A673 (cell line): ENCODE results near the gene CBLB.

Experiments
- EZH2 ChIP-seq: fragments of 200-600 bp; sonication (generic); IDR thresholded peaks from 2 replicates; pipeline ENCODE4 v1.6.1; 2017; ENCODE audit warnings: borderline replicate concordance, low read depth, mild to moderate bottlenecking, mixed read lengths, antibody characterized with exemption, low read length; ENCODE audit not compliant: poor library complexity, severe bottlenecking
- TF ChIP-seq, protein P1 (sequence below): fragments of 300-800, 200-600 bp; sonication (generic); conservative IDR thresholded peaks from 2 replicates; pipeline ENCODE4 v1.5.1; 2017; ENCODE audit warnings: low read depth, mild to moderate bottlenecking, antibody characterized with exemption, low read length, moderate library complexity, mixed read lengths

- TF ChIP-seq, protein P1, sequence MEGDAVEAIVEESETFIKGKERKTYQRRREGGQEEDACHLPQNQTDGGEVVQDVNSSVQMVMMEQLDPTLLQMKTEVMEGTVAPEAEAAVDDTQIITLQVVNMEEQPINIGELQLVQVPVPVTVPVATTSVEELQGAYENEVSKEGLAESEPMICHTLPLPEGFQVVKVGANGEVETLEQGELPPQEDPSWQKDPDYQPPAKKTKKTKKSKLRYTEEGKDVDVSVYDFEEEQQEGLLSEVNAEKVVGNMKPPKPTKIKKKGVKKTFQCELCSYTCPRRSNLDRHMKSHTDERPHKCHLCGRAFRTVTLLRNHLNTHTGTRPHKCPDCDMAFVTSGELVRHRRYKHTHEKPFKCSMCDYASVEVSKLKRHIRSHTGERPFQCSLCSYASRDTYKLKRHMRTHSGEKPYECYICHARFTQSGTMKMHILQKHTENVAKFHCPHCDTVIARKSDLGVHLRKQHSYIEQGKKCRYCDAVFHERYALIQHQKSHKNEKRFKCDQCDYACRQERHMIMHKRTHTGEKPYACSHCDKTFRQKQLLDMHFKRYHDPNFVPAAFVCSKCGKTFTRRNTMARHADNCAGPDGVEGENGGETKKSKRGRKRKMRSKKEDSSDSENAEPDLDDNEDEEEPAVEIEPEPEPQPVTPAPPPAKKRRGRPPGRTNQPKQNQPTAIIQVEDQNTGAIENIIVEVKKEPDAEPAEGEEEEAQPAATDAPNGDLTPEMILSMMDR, result no peak
- TF ChIP-seq EZH2, result no peak
Measured at GRCh38 chr3:105786990-105787389, 81.8 kb downstream of the CBLB start.
